ENCODE data around the gene SPTB.

SPTB gene

DNA sequence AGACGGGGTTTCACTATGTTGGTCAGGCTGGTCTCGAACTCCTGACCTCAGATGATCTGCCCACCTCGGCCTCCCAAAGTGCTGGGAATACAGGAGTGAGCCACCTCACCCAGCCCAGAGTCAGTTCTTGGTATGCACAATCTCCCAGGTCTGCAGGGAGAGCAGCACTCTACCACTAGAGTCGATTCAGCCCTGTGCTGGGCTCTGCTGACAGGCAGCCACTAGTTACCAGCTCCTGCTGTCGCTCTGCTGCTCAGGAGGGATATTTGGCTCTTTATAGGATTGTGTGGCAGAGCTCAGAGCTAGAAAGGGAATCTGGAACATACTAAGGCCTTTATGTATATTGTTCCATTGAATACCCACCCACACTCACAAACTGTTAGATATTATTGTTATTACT is 44.3 kb downstream of the SPTB start:
- no peak overlapping the region for H3K4me3 ChIP-seq (ENCODE audit: low read depth, low read length)
- no peak for DNase-seq (ENCODE audit: low read depth)
- TF ChIP-seq, protein P1, sequence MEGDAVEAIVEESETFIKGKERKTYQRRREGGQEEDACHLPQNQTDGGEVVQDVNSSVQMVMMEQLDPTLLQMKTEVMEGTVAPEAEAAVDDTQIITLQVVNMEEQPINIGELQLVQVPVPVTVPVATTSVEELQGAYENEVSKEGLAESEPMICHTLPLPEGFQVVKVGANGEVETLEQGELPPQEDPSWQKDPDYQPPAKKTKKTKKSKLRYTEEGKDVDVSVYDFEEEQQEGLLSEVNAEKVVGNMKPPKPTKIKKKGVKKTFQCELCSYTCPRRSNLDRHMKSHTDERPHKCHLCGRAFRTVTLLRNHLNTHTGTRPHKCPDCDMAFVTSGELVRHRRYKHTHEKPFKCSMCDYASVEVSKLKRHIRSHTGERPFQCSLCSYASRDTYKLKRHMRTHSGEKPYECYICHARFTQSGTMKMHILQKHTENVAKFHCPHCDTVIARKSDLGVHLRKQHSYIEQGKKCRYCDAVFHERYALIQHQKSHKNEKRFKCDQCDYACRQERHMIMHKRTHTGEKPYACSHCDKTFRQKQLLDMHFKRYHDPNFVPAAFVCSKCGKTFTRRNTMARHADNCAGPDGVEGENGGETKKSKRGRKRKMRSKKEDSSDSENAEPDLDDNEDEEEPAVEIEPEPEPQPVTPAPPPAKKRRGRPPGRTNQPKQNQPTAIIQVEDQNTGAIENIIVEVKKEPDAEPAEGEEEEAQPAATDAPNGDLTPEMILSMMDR (IDR thresholded peaks at IDR 0.05; ENCODE audit: low read depth, low read length, missing control alignments): no peak

DNA sequence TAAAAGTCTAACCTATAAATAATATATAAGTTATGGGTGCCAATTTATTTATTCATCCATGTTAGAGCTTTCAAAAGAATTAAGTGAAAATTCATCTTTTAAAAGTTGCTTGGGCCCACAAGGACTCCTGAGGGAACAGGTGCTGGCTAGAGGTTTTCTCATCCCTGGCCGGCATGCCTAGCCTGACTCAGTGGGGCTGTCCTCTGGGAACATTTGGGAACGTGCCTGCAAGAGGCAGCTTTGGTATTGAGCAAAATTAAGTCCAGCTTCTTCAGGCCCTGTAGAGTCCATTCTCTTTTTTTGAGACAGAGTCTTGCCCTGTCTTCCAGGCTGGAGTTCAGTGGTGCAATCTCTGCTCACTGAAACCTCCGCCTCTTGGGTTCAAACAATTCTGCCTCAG is 44.7 kb downstream of the SPTB start:
- DNase-seq (ENCODE audit: low read depth): no peak
- H3K4me3 ChIP-seq (ENCODE audit: low read depth, low read length): no peak overlapping the region
- TF ChIP-seq, protein P1 (IDR thresholded peaks at IDR 0.05; ENCODE audit: low read depth, low read length, missing control alignments): no peak

DNA sequence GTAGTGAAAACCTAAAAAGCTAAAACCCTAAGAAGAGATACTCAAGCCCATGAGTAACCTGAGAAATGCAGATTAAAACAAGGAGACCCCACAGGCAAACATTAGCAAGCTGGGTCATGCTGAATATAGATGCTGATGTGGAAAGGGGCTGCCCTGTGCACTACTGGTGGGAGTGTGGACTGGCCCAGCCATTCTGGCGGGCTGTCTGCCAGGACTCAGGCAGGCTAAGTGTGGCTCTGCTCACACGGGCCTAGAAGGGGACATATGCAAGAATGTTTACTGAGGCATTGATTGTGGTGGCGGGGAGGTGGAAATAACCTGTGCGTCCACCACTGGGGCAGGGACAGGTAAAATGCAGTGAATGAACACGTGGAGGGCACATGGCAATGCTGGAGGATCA is 48.3 kb downstream of the SPTB start:
- TF ChIP-seq, protein P1 (IDR thresholded peaks at IDR 0.05; ENCODE audit: low read depth, low read length, missing control alignments): no peak
- no peak overlapping the region for H3K4me3 ChIP-seq (ENCODE audit: low read depth, low read length)
- DNase-seq (ENCODE audit: low read depth): no peak

DNA sequence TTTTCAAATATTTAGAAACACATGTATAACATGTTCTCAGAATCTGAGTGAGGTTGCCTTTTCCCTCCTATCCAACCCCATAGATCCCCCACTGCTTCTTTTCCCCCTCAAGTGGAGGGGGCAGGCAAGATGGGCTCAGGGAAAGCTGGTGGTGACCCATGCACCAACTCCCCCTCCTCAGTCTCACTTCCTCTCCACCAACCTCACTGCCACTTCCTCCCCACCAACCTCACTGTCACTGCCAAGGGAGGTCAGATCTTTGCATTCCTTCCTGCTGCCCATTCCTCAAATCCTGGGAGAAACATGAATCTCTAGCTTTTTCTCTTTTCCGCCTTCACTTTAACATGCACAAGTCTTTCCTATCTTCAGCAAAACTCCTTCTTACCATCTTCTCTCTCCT is 48.7 kb downstream of the SPTB start:
- no peak overlapping the region for H3K4me3 ChIP-seq (ENCODE audit: low read depth, low read length)
- no peak for DNase-seq (ENCODE audit: low read depth)
- TF ChIP-seq, protein P1 (IDR thresholded peaks at IDR 0.05; ENCODE audit: low read depth, low read length, missing control alignments): no peak

DNA sequence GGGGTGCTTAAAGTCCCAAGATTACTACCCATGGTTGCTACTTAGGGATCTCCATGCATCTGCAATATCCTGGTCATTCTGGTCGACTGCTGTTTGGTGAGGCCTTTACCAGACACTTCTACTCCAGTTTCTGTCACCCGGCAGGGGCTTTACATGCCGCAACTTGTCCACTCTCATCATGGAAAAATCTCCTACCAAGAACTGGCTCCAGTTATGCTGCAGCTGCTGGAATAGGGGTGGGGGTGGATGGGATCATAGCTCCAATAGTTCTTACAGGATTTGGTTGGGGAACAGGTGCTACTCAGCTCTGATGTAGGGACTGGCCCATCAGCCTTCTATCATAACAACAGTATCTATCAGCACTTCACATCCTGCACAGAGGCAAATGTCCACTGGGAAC is 51.6 kb downstream of the SPTB start:
- TF ChIP-seq, protein P1 (IDR thresholded peaks at IDR 0.05; ENCODE audit: low read depth, low read length, missing control alignments): no peak
- DNase-seq (ENCODE audit: low read depth): no peak

DNA sequence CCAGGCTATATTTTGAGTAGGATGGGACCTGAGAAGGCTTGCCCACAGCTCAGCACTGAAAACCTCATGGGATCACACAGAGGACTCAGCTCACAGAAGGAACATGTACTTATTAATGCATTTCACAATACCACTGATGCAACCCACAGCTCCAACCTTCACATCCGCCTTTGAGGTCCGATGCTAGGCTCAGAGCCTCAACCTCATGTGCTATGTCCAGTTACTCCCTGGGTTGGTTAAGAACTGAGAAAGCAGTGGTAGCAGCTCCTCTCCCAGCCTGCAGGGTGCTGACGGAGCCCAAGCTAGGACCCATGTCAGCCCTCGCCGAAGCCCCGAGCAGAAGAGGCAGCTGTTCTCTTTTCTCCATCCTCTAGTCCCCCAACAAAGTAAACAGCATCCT is 52.9 kb downstream of the SPTB start:
- no peak for DNase-seq (ENCODE audit: low read depth)
- no peak overlapping the region for H3K4me3 ChIP-seq (ENCODE audit: low read depth, low read length)
- TF ChIP-seq, protein P1 (IDR thresholded peaks at IDR 0.05; ENCODE audit: low read depth, low read length, missing control alignments): no peak

More for the DNA sequence above, 51.6 kb downstream of the SPTB start:
- no peak overlapping the region for H3K4me3 ChIP-seq (ENCODE audit: low read depth, low read length)

DNA sequence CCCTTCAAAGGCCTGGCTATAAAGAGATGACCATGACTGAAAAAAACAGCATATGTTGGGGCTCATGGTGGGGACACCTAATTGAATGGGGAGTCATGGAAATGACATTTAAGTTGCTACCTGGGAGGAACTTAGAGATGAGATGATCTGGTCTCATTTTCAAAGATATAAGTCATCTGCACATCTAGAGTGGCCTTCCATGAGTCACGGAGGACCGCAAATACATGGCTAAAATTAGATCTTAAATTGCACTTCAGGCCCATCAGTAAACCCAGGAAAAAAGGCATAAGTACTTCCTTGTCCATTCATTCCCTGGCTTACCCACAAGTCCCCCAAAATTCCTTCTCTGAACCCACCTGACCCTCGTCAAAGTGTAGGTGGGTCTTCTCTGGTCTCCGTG is 53.4 kb downstream of the SPTB start:
- H3K4me3 ChIP-seq (ENCODE audit: low read depth, low read length): no peak overlapping the region
- DNase-seq (ENCODE audit: low read depth): no peak
- TF ChIP-seq, protein P1 (IDR thresholded peaks at IDR 0.05; ENCODE audit: low read depth, low read length, missing control alignments): no peak
